GM19397 (cell line): ENCODE data around the gene C10orf71.

Source experiments
- ATAC-seq: cut with Tn5 transposase; IDR thresholded peaks from one replicate; pipeline ENCODE4 v1.9.1; 2021; ENCODE audit warnings: mild to moderate bottlenecking, moderate library complexity; ENCODE audit not compliant: unreplicated experiment

The C10orf71 gene

GRCh38 chr10:49332768-49333167 lies 33.8 kb downstream of the C10orf71 start:
- no peak for ATAC-seq

- no peak for ATAC-seq
Observed at GRCh38 chr10:49333192-49333591, 34.2 kb downstream of the C10orf71 start.

- no peak for ATAC-seq
Observed at GRCh38 chr10:49334964-49335363, 36.0 kb downstream of the C10orf71 start.

- ATAC-seq, result no peak
Observed at GRCh38 chr10:49335364-49335972, 36.5 kb downstream of the C10orf71 start.

- no peak for ATAC-seq
Observed at GRCh38 chr10:49338604-49339003, 39.6 kb downstream of the C10orf71 start.

GRCh38 chr10:49344840-49345239 lies 45.9 kb downstream of the C10orf71 start:
- no peak for ATAC-seq

GRCh38 chr10:49347342-49347741 lies 48.4 kb downstream of the C10orf71 start:
- no peak for ATAC-seq

GRCh38 chr10:49347827-49348226 lies 48.9 kb downstream of the C10orf71 start:
- no peak for ATAC-seq

GRCh38 chr10:49348593-49348992 lies 49.6 kb downstream of the C10orf71 start:
- no peak for ATAC-seq

GRCh38 chr10:49349390-49349789 lies 50.4 kb downstream of the C10orf71 start:
- ATAC-seq, result no peak

GRCh38 chr10:49350138-49350537 lies 51.2 kb downstream of the C10orf71 start:
- no peak for ATAC-seq

GRCh38 chr10:49350846-49351532 lies 52.0 kb downstream of the C10orf71 start:
- ATAC-seq, result no peak

GRCh38 chr10:49351669-49352068 lies 52.7 kb downstream of the C10orf71 start:
- no peak for ATAC-seq

GRCh38 chr10:49352323-49352722 lies 53.4 kb downstream of the C10orf71 start:
- no peak for ATAC-seq

GRCh38 chr10:49353026-49353894 lies 54.3 kb downstream of the C10orf71 start:
- ATAC-seq, result no peak

- ATAC-seq, result no peak
Observed at GRCh38 chr10:49353895-49354566, 55.1 kb downstream of the C10orf71 start.

GRCh38 chr10:49354593-49354992 lies 55.6 kb downstream of the C10orf71 start:
- no peak for ATAC-seq

GRCh38 chr10:49355221-49355620 lies 56.3 kb downstream of the C10orf71 start:
- ATAC-seq, result no peak

- no peak for ATAC-seq
Observed at GRCh38 chr10:49356181-49356580, 57.2 kb downstream of the C10orf71 start.

GRCh38 chr10:49356944-49357343 lies 58.0 kb downstream of the C10orf71 start:
- no peak for ATAC-seq

GRCh38 chr10:49357910-49358309 lies 58.9 kb downstream of the C10orf71 start:
- no peak for ATAC-seq
